GM12892 (cell line): Measurements from ENCODE around the gene ARHGAP32.

ENCODE experiments used
- DNase-seq: peaks from one replicate; pipeline ENCODE4 v3.0.0; 2011; ENCODE audit not compliant: insufficient read length
- FAIRE-seq: peaks from 2 replicates; lab custom pipeline; 2011; peaks lifted over from hg19 to GRCh38; lab: Jason Lieb, UNC
- POLR2A ChIP-seq: IDR thresholded peaks from 2 replicates; pipeline ENCODE4 v1.6.1; 2011; ENCODE audit warnings: low read depth, low read length, control low read depth
- POLR2AphosphoS5 ChIP-seq: IDR thresholded peaks from 2 replicates; pipeline ENCODE4 v1.6.1; 2011; ENCODE audit warnings: low read depth, low read length, control low read depth
- TAF1 ChIP-seq: IDR thresholded peaks from 2 replicates; pipeline ENCODE4 v1.6.1; 2011; ENCODE audit warnings: low read depth, mild to moderate bottlenecking, control low read depth, low read length, borderline replicate concordance

The ARHGAP32 gene

DNA sequence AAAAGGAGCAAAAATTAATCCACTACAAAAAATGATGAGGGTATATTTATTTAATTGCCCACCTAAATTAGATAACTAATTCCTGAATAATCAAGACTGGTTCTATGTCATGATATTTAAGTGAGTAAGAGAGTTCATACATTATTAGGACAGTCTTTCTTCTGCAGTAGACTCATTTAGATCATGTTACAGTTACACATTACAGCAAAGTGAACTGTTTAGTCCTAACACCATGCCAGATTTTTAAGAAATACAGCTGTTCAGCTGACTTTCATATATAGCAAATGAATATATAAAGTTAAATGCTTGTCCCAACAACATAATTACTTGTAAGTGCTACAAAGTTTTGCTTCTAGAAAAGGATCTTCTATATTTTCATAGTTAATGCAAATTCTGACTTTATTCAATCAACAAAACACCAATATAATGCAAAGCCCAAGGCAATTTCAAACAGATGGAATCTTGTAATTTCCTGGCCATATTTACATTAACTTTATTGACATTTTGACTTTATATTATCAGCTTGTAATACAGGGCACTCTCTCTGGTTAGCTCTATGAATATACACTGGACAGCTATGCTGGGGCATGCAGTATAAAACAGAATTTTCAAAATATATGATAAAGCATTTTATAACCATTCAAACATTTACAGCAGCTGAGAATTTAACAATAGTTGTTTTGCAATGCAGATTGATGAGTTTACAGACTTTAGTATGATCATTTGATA lies 203.7 kb downstream of the ARHGAP32 start:
- DNase-seq, result no peak
- TF ChIP-seq POLR2AphosphoS5, result no peak
- FAIRE-seq, result no peak

DNA sequence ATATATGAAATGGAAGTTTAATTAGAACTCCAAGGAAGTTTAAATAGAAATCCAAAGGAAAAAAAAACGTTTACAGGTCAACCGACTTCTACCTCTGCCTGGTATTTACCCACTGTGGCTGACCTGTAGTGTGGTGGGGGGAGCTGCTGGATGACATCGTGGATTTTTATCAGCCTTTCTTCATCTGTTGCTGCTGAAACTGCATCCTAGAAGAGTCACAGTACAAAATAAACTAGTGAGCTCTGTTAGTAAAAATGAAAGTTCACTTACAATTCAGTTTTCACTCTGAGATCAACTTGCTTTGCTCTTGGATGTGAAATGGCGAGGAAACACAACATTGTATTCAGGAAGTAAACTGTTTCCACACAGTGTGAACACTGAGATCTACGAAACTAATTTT lies 206.2 kb downstream of the ARHGAP32 start:
- FAIRE-seq (no peak), DNase-seq (no peak)
- TF ChIP-seq POLR2A (no peak), TAF1 (no peak), POLR2AphosphoS5 (no peak)

DNA sequence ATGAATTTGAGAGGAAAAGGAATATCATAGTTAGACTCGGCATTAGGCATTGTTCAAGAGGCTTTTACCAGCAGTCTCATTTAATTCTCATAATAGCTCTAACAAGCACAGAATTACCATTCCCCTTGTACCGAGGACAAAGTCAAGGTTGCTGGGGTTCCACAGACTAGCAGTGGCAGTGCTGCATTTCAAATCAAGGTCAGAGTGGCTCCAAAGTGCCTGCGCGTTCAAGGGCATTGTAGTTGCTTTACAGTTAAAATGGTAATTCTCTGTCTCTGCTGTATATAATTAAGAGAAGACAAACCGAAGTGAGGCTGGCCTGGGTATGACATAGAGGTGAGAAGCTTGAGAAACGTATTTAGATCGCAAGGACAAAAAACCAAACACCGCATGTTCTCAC lies 209.1 kb downstream of the ARHGAP32 start:
- no peak for FAIRE-seq
- no peak for DNase-seq
- no peak for TF ChIP-seq POLR2A
- no peak for TF ChIP-seq TAF1
- no peak for TF ChIP-seq POLR2AphosphoS5

DNA sequence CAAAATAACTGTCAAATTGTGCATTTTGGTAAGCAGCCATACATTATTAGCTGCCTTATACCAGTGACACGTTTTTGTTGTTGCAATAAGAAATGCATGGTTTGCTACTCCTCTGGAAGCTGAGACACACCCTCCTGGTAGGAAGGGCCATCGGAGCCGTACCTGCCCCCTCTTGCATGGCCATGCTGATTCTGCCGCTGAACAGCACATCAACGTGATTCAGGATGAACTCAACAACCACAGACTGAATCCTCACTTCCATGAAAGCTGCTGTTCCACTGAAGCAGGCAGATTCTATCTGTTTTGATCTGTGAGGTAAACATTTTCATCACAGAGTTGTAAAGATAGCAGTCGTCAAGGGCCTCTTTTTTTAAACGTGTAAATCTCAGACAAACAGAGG lies 210.9 kb downstream of the ARHGAP32 start:
- FAIRE-seq (no peak), DNase-seq (no peak)
- TF ChIP-seq POLR2AphosphoS5 (no peak), TAF1 (no peak), POLR2A (no peak)

DNA sequence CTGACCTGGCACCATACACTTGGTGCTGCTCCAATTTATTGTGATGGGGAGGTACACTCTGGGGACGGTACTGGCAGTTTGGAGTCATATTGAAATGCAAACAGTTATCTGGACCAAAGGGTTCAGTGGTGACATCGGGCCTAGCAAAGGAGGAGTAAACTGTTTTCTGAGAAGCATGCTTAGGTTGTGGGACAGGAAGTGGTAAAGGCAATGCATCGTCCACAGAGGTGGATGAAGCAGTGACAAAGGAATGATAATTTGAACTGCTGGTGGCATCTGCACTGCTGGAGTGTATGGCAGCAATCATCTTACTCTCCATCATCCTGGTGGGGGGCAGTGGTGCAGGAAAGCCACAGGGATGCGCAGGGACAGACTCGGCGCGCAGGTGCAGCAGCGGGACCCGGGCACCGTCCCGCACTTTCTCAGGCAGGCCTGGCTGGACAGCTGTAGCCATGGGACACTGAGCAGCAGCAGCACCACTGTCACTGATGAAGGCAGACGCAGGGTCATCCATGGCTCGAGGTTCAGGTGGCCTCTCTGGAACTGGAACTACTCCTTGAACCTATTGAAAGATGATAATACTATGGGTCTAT lies 221.4 kb downstream of the ARHGAP32 start:
- FAIRE-seq (no peak), DNase-seq (no peak)
- TF ChIP-seq TAF1 (no peak), POLR2AphosphoS5 (no peak), POLR2A (no peak)

DNA sequence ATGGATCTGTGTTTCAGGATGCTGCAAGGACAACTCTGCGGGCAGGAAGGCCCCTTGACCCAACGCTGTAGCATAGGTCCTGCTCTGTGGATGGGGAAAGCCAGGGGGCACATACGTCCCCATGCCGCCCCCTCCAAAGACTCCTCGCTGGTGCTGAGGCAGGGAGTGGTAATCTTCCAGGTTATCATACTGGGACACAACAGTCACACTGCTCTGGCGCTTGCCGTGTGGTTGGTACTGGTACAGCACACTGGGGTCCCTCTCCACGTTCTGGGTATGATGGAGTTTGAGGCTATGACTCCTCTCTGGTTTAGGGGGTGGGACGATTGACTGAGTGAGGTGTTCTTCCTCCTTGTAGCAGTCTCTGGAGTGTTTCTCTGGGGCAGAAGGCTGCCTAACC lies 223.2 kb downstream of the ARHGAP32 start:
- TF ChIP-seq TAF1 (no peak), POLR2AphosphoS5 (no peak), POLR2A (no peak)
- no peak for DNase-seq
- no peak for FAIRE-seq

DNA sequence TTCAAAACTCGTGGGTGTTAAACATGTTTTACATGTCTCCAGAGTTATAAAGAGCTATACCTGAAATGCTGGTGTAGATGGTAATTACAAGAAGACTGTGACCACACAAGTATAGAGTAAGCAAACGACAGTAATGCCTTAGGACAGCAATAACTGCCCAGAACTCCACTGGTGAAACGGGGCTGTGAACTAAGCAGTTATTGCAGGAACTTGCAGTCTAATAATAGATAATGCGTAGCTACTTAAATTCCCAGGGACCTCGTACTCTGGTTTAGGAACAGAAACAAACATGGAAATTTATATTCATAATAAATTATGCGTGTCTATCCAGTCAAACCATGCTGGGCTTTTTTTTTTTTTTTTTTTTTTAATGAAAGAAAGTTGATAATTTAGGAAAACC lies 224.5 kb downstream of the ARHGAP32 start:
- no peak for DNase-seq
- no peak for TF ChIP-seq POLR2A
- no peak for TF ChIP-seq POLR2AphosphoS5
- TF ChIP-seq TAF1, result no peak
- FAIRE-seq, result no peak

DNA sequence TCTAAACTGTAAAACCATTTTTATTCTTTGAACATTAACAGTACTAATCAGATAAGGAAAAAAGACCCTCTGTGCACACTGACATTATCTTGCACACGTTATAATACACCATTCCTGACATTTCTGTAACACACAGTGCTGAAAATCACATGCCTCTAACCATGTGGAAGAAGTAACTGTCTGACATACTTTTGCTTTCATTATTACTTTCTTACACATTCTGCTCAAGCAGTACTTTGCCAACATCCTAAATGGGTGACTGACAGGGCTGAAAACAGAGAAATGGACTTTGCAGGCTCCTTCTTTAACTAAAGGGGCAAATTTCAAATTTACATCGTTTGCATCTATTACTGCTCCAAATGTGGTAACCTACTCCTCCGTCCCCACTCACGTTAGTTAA lies 226.6 kb downstream of the ARHGAP32 start:
- FAIRE-seq, result peak; percentile 92
- DNase-seq, result no peak
- no peak for TF ChIP-seq POLR2AphosphoS5
- TF ChIP-seq TAF1, result no peak
- no peak for TF ChIP-seq POLR2A

DNA sequence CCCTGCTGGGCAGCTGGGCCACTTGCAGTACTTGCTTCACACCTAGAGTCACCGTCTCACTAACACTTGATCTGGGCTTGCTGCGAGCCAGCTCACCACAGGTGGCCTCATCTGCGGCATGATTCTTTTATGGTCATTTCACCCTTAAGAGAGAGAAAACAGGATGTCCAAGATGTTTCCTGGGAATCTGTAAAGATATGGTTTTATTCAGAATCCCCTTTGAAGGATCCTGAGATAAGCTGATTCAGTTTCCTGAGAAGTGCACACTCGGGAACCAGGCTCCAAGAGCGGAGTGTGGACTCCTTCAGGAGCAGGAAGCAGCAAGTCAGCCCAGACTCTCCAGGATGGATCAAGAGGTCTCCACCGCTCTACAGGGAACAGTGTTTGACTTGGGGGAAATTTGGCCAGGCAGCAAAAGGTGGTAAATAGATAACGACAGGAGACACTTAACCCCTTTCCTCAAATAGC lies 227.6 kb downstream of the ARHGAP32 start:
- no peak for TF ChIP-seq TAF1
- no peak for TF ChIP-seq POLR2AphosphoS5
- TF ChIP-seq POLR2A, result no peak
- no peak for DNase-seq
- peak; percentile 78 for FAIRE-seq

DNA sequence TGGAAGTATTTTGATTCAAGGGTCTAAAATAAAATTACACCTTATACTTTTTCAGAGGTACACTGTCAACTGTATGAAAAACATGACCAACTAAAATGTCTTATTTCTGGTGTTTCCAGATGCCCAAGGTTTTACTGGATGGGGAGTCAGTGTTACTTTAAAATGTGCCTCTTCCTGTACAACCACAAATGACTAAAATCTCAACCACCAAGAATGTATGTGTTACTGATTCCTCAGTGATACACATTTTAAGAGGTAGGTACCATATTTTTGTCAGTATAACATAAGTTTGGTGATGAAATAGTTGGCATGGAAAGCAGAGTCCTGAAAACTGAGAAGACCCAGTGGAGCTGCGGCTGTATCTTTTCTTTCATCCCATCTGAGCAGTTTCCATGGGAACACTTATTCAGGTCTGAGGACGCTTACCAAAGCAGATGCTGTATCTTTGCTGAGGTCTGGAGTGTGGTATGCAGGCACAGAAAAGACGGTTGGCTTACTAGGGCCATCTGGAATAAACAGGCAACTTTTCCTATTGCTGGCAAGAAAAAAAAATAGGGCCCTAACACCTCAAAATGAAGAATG lies 228.3 kb downstream of the ARHGAP32 start:
- FAIRE-seq, result no peak
- DNase-seq, result no peak
- no peak for TF ChIP-seq POLR2A
- TF ChIP-seq TAF1, result no peak
- no peak for TF ChIP-seq POLR2AphosphoS5

DNA sequence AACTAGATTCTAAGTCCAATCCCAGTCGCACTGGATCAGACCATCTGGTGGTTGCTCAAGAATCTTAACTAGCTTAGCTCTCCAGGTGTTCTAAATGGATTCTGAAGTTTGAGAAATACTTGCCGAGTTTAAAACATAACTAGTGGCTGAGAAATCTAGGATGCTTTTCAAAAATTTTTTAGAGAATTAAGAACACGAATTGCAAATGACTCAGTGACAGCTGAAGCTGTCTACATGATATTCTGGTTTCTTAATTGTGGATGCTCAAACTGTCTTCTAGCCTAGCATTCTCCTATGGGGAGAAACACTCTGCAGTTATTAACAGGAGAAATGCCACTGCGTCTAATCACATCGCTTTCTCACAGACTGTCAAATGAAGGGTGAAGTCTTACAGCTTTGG lies 229.2 kb downstream of the ARHGAP32 start:
- no peak for TF ChIP-seq POLR2AphosphoS5
- TF ChIP-seq POLR2A, result no peak
- TF ChIP-seq TAF1, result no peak
- DNase-seq, result no peak
- no peak for FAIRE-seq

DNA sequence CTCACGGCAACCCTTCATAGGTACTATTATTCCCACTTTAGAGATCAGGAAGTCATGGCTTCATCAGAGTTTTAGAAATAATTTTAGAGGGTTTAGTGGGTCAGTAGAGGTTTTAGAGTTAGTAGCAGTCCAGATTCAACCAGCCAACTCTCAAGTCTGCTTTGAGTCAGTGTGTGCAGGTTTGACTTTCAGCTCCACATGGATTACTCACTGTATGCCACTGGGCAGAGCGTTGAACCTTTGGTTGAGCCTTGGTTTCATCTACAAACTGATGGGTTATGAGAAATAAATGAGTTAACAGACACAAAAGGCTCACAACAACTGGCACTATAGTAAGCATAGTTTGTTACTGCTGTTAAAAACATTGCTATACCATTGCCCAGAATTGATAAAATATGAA lies 230.5 kb downstream of the ARHGAP32 start:
- DNase-seq (no peak), FAIRE-seq (no peak)
- TF ChIP-seq POLR2AphosphoS5 (no peak), TAF1 (no peak), POLR2A (no peak)
